HG03025 (cell line): ENCODE data around the gene ARHGAP10.

Experiments
- ATAC-seq: cut with Tn5 transposase; IDR thresholded peaks from one replicate; pipeline ENCODE4 v1.9.1; 2021; ENCODE audit warnings: mild to moderate bottlenecking, moderate library complexity; ENCODE audit not compliant: unreplicated experiment, low FRiP score

ARHGAP10 gene

DNA sequence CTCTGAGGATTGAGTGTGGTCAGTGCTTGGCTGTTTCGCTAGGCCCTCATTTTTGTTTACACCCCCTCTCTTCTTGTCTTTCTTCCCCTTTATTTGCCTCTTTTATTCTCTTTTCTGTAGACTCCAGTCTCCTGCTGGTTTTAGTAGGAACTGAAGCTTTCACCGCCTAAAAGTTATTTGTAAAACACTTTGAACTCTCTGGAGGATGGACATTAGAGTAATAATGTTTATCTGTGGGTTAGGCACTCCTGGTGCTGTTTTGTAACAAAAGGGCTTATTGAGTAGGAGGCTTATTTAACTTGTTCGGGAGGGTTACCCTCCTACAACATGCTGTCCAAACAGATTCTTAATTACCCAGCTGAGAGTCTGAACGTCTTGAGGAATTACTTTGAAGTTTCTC, 1.6 kb upstream of the ARHGAP10 start:
- no peak for ATAC-seq

- peak; percentile 34 for ATAC-seq
Measured at GRCh38 chr4:147732518-147733235, 789 bp downstream of the ARHGAP10 start.

DNA sequence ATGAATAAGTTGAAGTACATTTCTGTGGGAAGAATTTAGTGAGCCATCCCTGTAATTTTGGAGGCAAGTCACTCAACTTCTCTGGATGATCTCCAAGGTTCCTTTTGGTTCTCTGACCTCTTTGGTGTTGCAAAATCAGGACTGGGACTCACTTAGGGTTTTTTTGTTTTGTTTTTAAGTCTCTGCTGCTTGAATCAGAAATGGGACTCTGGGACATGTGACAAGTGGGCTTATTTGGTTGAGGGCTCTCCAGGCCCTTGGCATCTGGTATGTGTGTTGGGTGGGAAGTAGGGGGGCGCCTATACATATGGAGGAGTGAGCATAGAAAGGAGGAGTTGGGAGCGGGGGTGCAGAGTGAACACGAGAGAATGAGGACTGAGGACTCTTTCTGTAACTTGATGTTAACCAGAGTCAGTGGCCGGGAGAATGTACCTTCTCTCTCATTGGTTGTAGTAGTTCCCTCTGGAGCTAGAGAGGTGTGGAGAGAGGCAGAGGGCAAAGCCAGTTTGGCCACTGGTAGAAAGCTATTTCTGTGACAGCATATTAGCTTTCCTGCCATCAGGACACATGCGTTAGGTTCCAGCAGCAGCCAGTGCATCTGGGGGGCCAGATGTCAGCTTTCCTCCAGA, 1.9 kb downstream of the ARHGAP10 start:
- no peak for ATAC-seq

- no peak for ATAC-seq
Measured at GRCh38 chr4:147734496-147734895, 2.6 kb downstream of the ARHGAP10 start.

- no peak for ATAC-seq
Measured at GRCh38 chr4:147735413-147736301, 3.8 kb downstream of the ARHGAP10 start.

- no peak for ATAC-seq
Measured at GRCh38 chr4:147736458-147736857, 4.6 kb downstream of the ARHGAP10 start.

- no peak for ATAC-seq
Measured at GRCh38 chr4:147737623-147738022, 5.7 kb downstream of the ARHGAP10 start.

GRCh38 chr4:147739239-147739823, 7.4 kb downstream of the ARHGAP10 start:
- ATAC-seq, result no peak

GRCh38 chr4:147740176-147740575, 8.3 kb downstream of the ARHGAP10 start:
- ATAC-seq, result no peak

- no peak for ATAC-seq
Measured at GRCh38 chr4:147741190-147741788, 9.4 kb downstream of the ARHGAP10 start.

- no peak for ATAC-seq
Measured at GRCh38 chr4:147747787-147748454, 16.0 kb downstream of the ARHGAP10 start.

GRCh38 chr4:147749811-147750321, 18.0 kb downstream of the ARHGAP10 start:
- ATAC-seq, result peak; percentile 88

- ATAC-seq, result no peak
Measured at GRCh38 chr4:147753047-147753446, 21.2 kb downstream of the ARHGAP10 start.

- no peak for ATAC-seq
Measured at GRCh38 chr4:147754037-147754445, 22.2 kb downstream of the ARHGAP10 start.

- no peak for ATAC-seq
Measured at GRCh38 chr4:147755561-147756295, 23.8 kb downstream of the ARHGAP10 start.

- ATAC-seq, result no peak
Measured at GRCh38 chr4:147756417-147756816, 24.5 kb downstream of the ARHGAP10 start.

- ATAC-seq, result no peak
Measured at GRCh38 chr4:147760176-147760575, 28.3 kb downstream of the ARHGAP10 start.

DNA sequence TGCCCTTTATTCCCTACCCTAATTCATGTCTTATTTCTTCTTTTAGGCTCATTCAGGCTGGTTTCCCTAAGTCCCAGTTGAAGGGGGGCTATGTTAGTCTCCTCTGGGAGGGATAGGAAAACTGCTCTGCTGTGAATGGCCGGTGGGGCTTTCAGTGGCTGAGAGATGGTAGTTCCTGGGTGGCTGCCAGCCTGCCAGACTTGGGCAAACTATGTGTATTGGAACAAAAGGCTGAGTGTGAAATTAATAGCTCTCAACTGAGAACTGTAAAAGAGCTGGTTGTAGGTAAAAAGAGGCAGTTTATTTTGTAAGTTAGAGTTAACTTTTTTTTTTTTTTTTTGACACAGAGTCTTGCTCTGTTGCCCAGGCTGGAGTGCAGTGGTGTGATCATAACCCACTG, 28.8 kb downstream of the ARHGAP10 start:
- ATAC-seq, result no peak
